Stimulated activated naive CD8-positive, alpha-beta T cell treated with anti-CD3 and anti-CD28 coated beads, Interleukin-15, Interleukin-2, amounts not matched to agents 100 U/mL and 50 U/mL, for 24 hours (primary cell): ENCODE data around the gene GRPEL1.

Experiments used
- ATAC-seq: fragments of 150-1000 bp; cut with Tn5 transposase; one replicate; pipeline ENCODE4 v1.10.0; 2021
- DNase-seq: peaks from one replicate; pipeline ENCODE4 v3.0.0; 2021

GRPEL1 gene

DNA sequence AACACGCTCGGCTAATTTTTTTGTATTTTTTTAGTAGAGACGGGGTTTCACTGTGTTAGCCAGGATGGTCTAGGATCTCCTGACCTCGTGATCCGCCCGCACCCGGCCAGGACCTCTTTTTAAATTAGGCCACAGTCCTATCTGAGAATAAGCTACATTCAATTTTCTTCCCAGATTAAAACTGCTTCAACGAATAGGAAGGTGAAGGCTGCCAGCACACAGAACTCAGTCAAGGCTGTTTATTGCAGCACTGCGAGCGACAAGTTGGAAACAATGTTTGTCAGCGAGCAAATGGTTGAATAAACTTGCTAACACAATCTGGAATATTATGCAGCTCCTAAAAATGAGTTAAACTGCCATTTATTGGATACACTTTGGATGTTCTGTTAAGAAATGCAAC, 1.9 kb downstream of the GRPEL1 start:
- DNase-seq (no peak), ATAC-seq (no peak)

- ATAC-seq = no peak
- DNase-seq = no peak
These were observed 4.5 kb downstream of the GRPEL1 start for GRCh38 chr4:7063362-7063761.

GRCh38 chr4:7062816-7063215, 5.0 kb downstream of the GRPEL1 start:
- no peak for ATAC-seq
- DNase-seq = no peak

DNA sequence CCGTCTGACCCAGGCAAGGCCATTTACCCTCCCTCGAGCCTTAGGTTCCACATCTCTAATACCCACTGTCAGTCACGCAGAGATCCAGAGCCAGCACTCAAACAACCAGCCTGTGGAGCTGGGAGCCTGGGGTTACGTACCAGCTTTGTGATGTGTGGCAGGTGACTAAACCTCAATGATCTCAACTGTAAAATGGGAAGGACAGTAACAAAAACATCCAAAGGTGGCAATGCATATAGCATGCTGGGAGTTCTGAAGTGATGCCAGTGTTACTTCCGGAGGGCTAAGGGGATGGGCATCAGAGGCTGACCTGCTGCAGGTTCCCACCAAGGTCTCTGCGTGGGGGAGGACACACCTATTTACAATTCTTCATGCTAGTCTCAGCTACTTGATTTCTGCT, 6.0 kb downstream of the GRPEL1 start:
- ATAC-seq = no peak
- DNase-seq = no peak

- ATAC-seq = no peak
- no peak for DNase-seq
These were observed 7.3 kb downstream of the GRPEL1 start for GRCh38 chr4:7060346-7061150.

DNA sequence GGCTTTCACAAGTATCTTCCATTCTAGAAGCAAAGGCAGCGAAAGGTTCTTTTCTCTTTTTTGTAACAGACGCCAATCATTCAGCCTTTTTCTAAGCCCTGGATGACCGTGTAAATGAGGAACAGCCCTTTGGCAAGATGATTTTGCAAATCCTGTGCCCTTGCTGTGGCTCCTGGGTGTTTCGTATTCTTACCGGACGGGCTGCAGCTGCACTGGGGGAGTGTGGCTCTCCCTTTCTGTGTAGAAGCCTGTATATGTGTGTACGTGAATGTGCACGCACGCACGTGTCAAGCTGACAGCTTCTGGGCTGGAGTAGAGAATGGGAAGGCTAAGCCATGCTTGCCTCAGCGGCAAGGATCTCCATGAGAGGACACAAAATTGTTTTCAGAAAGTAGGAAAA, 8.2 kb downstream of the GRPEL1 start:
- no peak for DNase-seq
- ATAC-seq = no peak

DNA sequence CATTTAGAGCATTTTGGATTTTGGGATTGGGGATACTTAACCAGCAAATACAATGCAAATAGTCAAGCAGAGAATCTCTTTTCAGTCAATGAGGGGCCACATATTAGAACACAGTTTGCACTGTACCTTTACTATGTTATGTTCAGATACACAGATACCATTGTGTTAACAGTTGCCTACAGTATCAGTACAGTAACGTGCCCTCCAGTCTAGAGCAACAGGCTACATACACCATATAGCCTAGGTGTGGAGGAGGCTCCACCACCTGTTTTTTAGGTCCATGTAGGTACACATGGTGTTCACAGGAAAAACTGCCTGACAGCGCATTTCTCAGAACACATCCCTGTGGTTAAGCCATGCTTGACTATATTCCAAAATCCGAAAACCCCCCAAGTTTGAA, 9.1 kb downstream of the GRPEL1 start:
- DNase-seq (no peak), ATAC-seq (no peak)

- peak; percentile 2 for DNase-seq
- ATAC-seq = no peak
These were observed 11.9 kb downstream of the GRPEL1 start for GRCh38 chr4:7055990-7056325.

DNA sequence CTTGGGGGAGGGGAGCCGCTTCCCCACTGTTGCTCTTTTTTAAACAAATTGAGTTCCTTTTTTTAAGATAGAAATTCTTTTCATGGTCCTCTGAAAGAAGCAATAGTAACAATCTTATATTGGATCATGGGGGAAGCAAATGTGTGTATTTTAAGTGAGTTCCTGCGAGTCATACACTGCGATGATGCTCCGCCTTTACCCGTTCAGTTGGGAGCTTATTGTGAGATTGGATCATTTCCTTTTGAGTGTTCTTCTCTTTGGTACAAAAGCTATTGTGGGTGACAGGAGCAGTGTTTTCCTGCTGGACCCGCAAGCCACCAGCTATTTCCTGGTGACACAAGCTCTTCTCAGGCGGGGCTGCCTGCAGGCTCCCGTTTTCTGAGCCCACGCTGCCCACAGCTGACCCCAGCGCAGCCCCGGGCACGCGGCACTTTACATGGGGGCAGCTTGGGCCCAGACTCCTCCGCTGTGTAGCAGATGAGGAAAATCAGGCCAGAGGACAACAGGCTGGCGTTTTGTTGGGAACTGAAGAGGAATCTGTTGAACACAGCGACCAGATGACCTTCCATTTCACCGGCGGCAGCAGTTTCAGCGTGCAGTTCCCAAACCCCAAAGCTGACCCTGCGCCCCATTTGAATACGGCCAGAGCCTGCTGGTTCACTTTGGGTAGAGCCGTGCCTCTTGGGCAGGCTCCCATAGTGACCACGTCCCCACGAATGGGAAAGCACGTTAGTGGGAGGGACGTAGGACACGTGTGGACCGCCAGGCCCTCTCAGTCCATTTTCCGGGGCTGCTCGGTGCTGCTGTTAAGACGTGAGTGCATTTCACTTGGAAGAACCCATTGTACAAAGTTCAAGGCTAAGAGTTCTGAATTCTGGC, 12.5 kb downstream of the GRPEL1 start:
- DNase-seq = no peak
- no peak for ATAC-seq

GRCh38 chr4:7054106-7054880, 13.6 kb downstream of the GRPEL1 start:
- DNase-seq (no peak), ATAC-seq (no peak)

DNA sequence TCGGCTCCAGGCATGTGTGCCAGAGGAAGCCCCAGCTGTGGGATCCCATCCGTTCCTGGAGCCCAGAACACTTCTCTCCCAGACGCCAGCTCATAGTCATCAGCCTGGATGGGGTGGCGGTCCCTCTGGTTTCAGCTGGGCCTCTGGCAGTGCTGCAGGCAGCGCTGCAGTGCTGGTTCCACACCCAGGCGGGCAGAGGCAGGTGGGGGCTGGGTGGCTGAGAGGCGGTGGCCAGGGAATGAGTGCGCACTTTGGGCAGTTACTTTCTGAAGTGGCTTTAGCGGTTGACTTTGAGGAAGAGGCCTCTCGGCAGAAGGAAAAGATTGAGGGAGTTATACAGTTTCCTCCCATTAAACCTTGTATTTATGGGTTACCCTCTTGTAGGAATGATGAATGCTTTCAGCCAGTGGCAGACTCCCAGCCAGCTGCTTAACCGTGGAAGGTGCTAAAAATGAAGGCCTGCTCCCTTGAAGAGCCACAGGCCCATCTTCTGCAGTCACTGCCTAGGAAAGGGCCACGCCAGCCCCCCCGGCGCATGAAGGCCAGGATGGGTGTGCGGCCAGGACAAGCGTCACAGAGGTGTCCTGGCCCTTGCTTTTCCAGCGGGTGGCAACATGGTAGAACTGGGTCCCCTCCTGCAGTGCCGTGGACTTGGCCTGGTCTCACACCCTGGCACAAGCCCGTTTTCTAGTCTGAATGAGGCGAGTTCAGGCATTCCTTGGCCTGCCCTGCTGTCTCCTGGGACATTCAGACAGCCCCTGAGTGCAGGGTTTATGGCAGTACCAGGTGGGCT, 14.7 kb downstream of the GRPEL1 start:
- peak; percentile 21 for DNase-seq
- ATAC-seq = no peak

DNA sequence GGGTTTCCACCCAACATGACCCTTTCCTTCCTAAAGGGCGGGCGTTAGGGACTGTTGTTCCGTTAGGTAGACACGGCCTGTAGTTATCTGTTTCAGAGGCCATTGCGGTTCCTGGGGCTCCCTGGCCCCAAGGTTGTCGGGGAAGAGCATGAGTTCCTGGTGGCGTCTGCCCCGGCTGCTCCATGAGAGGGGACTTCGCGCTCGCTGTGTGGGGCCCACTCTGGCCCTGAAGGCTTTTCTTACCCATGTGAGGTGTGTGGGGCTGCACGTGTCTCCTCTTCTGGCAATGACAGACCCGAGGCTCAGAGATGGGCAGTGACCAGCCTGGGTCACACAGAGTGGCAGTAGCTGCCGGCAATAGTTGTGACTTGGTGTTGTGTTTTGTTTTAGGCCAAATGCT, 15.6 kb downstream of the GRPEL1 start:
- peak; percentile 1 for DNase-seq
- no peak for ATAC-seq

DNA sequence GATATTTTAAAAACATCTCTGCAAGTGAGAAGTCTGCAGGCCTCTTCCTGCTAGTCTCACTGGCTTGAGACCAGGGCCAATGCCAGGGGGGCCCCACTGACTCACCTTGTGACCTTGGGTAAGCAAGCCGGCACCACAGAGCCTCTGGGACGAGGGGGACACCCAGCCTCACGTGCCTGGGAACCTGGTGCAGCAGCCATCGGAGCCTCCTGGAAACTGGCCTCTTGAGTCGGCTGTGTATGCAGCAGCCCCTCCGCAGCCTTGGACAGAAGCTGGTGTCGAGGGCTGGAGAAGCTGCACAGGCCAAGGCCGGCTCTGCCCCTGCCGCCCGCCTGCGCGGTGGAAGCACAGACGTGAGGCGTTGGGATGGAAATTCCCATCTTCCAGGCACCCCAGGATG, 16.0 kb downstream of the GRPEL1 start:
- DNase-seq (no peak), ATAC-seq (no peak)

DNA sequence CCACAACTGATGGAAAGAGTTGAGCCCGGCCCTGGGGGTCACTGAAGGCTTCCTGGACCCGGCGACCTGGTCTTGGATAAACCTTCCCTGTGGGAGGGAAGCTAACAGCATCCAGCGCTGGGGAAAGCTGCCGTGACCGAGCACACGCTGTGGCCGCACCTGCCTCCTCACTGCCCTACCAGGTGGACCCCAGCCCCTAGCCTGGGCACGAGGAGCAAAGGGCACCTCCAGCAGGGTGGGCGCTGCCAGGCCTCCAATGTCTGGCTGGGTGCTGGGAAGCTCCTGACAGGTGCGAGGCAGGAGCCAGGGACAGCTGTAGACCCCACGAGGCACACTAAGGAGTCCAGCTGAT, 16.7 kb downstream of the GRPEL1 start:
- DNase-seq (no peak), ATAC-seq (no peak)

DNA sequence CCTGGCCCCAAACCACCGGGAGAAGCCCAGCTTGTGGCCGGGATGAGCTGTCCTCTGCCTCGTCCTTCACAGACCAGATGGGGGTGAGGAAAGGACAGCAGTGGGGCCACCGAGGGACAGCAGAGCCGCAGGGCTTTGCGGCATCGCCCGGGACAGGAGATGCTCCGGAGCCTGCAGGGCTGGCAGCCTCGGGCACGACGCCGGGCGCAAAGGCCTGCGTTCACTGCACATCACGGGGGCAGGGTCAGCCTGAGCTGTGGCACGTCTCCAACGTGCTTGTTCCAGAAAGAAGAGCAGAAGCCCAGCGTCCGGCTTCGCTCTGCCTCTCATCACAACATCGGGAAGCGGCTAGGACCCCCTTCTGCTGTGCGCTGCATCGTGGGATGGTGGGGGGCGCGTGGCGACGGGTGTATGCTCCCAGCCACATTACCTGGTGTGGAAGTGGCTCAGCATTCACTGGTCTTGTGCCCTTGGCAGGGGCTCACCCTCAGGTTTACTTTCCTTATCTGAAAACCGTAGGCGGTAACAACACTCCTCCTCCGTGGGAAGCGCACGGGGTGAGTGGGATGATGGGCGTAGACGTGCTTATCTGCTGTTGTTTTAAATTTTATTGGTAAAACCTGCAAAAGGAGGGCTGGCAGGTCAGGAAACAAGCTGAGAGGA, 17.3 kb downstream of the GRPEL1 start:
- ATAC-seq (no peak), DNase-seq (no peak)

DNA sequence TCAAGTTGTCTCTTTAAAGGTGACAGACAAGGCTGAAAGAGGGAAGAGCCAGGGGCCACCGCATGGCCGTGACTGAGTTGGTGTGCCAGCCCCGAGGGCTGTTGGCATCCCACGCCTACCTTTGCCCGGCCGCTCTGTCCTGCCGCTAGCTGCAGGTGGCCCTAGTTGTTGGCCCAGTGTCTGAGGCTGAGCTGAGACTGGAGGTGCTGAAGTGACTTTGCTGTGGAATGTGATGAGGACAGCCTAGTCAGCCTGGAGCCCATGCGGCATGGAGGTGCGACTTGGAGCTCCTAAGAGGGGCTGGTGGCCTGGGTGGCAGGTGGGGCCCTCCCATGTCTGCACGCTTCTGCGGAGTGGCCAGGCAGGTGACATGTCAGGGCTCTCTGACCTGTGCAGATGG, 18.1 kb downstream of the GRPEL1 start:
- no peak for DNase-seq
- ATAC-seq = no peak

DNA sequence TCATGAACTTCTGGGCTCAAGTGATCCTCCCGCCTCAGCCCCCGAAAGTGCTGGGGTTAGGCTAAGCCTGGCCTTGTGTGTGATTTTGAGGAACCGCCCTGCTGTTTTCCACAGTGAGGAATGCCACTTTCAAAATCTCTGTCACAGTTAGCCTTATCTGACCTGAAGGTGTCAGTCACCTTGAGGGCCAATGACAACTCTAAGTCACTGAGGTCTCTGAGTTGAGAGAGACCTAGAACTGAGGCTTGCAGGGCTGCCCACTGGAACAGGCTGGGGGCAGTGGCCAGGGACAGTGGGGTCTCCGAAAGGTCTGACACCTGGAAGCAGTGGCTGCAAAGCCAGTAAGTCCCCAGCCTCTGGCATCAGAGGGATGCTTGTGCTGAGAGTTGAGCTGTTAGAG, 18.6 kb downstream of the GRPEL1 start:
- ATAC-seq (no peak), DNase-seq (no peak)

DNA sequence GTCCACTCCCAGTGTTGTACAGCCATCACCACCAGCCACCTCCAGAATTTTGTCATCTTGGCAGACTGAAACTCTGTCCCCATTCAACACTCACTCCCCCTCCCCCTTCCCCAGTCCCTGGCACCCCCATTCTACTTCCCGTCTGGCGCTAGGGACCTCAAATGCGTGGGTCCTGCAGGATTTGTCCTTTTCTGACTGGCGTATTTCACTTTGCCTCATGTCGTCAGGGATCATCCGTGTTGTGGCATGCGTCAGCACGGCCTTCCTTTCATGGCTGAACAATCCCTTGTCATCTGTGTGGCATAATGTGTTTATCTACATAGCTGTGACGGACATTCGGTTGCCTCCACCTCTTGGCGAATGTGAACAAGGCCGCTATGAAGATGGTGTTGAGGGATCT, 19.2 kb downstream of the GRPEL1 start:
- DNase-seq (no peak), ATAC-seq (no peak)

- DNase-seq (no peak), ATAC-seq (no peak)
These were observed 20.9 kb downstream of the GRPEL1 start for GRCh38 chr4:7046971-7047370.

DNA sequence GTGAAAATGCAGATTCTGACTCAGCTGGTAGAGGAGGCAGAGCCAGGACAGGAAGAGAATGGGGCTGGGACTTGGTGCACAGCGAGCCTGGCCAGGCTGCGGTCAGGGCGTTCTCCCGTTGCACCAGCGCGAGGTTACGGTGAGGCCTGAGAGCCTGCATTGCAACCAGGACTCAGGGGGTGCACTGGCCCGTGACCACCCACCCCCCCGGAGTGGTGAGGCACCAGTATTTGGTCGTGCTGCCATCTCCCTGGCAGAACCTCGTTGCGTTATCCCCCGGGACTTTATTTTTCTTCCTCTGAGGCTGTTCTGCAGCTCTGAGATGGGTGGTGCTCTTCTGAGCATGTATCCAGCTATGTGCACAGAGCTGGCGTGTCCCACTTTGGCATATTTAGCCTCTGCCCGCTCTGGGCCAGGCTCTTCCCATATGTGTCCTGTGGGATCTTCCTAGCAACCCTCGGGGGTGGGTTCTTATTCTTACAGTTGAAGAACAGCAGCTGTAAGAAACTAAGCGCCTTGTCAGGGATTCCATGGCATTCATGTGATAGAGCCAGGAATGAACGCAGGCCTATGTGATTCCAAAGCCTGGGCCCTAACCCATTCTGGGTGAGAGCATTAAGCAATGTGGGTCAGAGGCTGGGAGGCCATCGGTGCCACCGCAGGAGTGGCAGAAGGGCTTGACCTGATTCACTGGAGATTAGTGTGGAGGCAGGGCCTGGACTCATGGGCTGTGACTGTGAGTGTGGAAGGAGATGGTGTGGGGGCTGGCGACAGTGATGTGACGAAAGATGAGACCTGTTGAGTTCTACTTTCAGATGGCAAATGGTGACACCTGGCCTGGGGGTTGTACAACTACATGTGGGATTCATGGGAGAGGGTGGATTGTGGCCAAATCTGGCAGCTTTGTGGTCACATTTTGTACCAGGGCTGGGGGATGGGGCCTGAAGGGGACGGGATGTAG, 21.6 kb downstream of the GRPEL1 start:
- DNase-seq = no peak
- no peak for ATAC-seq
